ENCODE results near the gene CLRN3. TPM values are rescaled to one million over a fixed set of nuclear protein-coding genes. Genes with fewer than 3 reads are reported as not detected.

Gene CLRN3
- total and polyA plus RNA-seq, 4 donors: 0.17 to 0.36 (median 0.19) TPM

DNA sequence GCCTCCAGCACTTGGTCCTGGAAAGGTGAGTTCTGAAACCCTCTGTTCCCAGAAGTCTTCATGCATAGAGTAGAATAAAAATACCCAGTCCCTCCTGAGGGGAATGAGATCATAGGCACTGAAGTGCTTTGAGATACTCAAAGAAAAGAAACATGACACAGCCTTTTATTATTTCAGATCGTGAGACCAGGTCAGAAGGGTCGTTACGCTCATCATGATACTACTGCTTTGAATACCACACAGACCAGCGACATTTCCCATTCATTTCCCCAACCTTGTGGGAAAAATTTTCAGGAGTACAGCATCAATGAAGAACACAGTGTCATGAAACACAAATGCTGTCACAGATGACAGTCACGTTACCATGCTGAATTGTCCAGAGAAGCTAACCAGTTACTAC lies 15.0 kb downstream of the CLRN3 start:
- Histone ChIP-seq H3K27ac (ENCODE audit: low read depth, low read length) (no peak overlapping the region), H3K9me3 (ENCODE audit: control insufficient read depth, insufficient read depth, low read length) (no peaks in the 10 kb centered on the region), H3K27me3 (ENCODE audit: control insufficient read depth, insufficient read depth, low read length) (no peaks in the 10 kb centered on the region), H3K4me3 (ENCODE audit: low read depth, low read length) (no peak overlapping the region), H3K36me3 (ENCODE audit: control insufficient read depth, insufficient read depth, low read length) (no peaks in the 10 kb centered on the region), H3K4me1 (ENCODE audit: control insufficient read depth, insufficient read depth, low read length) (peaks cover 6% of the 10 kb centered on the region)
- 58% methylated on average over 5 of the region's 5 CpGs for WGBS (ENCODE audit: insufficient coverage)
- no peak for DNase-seq (ENCODE audit: low read depth in 4 of 6, low spot score in 6 of 6)

DNA sequence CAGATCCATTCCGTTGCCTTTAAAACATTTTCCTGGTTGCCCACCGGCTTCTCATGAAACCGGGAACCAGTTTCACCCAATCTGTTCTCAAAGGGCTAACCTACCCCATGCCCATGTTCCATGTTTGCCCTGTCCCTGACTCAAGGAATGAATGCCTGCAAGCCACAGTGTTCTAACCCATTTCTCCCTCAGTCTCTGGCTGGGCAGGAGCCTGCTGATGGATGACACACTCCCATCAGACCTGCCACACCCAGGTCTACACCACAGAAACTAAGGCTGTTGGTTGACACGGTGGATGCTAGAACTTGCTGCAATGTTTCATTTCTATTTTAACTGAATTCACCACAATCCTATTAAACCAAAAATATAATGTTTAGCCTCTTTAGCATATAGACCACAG lies 15.6 kb downstream of the CLRN3 start:
- Histone ChIP-seq H3K4me1 (ENCODE audit: control insufficient read depth, insufficient read depth, low read length) (peaks cover 10% of the 10 kb centered on the region), H3K9me3 (ENCODE audit: control insufficient read depth, insufficient read depth, low read length) (no peaks in the 10 kb centered on the region), H3K27me3 (ENCODE audit: control insufficient read depth, insufficient read depth, low read length) (no peaks in the 10 kb centered on the region), H3K4me3 (ENCODE audit: low read depth, low read length) (no peak overlapping the region), H3K27ac (ENCODE audit: low read depth, low read length) (no peak overlapping the region), H3K36me3 (ENCODE audit: control insufficient read depth, insufficient read depth, low read length) (no peaks in the 10 kb centered on the region)
- 100% methylated on average over 3 of the region's 4 CpGs for WGBS (ENCODE audit: insufficient coverage)
- DNase-seq (ENCODE audit: low read depth in 4 of 6, low spot score in 6 of 6): no peak

DNA sequence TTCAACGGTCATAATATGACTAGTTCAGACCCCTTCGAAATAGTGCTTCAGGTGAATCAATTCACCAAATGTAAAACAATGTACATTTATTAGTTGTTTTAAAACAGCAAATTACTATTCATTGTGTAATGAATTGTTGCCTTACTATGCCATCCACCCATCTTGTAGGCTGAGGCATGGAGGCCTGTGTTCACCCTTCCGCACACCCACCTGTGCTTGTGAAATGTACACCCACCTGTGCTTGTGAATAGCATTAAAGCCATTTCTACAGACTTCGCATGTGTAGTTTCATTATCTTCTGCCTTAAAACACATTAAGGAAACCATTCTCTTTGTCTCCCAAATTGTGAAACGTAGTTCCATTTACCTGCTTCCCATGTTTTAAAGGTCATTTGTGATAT lies 16.8 kb downstream of the CLRN3 start:
- Histone ChIP-seq H3K36me3 (ENCODE audit: control insufficient read depth, insufficient read depth, low read length) (no peaks in the 10 kb centered on the region), H3K9me3 (ENCODE audit: control insufficient read depth, insufficient read depth, low read length) (no peaks in the 10 kb centered on the region), H3K27me3 (ENCODE audit: control insufficient read depth, insufficient read depth, low read length) (no peaks in the 10 kb centered on the region), H3K4me1 (ENCODE audit: control insufficient read depth, insufficient read depth, low read length) (peaks cover 13% of the 10 kb centered on the region), H3K4me3 (ENCODE audit: low read depth, low read length) (no peak overlapping the region), H3K27ac (ENCODE audit: low read depth, low read length) (no peak overlapping the region)
- peak in 1 of 6 donors; percentile 14 for DNase-seq (ENCODE audit: low read depth in 4 of 6, low spot score in 6 of 6)
- 100% methylated on average over 1 of the region's 5 CpGs for WGBS (ENCODE audit: insufficient coverage)

DNA sequence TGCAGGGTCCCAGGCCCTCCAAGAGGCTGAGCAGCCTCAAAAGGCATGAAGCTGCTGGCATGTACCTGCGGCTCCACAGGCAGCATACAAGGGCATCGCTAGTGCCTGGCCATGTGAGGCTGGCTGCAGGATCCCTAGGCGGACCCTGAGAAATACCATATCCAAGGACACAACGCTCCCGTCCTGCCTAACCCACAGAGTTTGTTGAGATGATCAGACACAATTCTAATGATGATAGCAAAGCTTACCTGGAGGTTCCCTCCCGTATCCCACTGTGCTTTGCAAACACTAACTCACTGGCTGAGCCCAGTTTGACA lies 17.3 kb downstream of the CLRN3 start:
- Histone ChIP-seq H3K4me1 (ENCODE audit: control insufficient read depth, insufficient read depth, low read length) (peaks cover 13% of the 10 kb centered on the region), H3K9me3 (ENCODE audit: control insufficient read depth, insufficient read depth, low read length) (no peaks in the 10 kb centered on the region), H3K36me3 (ENCODE audit: control insufficient read depth, insufficient read depth, low read length) (no peaks in the 10 kb centered on the region), H3K27me3 (ENCODE audit: control insufficient read depth, insufficient read depth, low read length) (no peaks in the 10 kb centered on the region), H3K4me3 (ENCODE audit: low read depth, low read length) (no peak overlapping the region), H3K27ac (ENCODE audit: low read depth, low read length) (no peak overlapping the region)
- 90% methylated on average over 5 of the region's 6 CpGs for WGBS (ENCODE audit: insufficient coverage)
- DNase-seq (ENCODE audit: low read depth in 4 of 6, low spot score in 6 of 6): no peak

DNA sequence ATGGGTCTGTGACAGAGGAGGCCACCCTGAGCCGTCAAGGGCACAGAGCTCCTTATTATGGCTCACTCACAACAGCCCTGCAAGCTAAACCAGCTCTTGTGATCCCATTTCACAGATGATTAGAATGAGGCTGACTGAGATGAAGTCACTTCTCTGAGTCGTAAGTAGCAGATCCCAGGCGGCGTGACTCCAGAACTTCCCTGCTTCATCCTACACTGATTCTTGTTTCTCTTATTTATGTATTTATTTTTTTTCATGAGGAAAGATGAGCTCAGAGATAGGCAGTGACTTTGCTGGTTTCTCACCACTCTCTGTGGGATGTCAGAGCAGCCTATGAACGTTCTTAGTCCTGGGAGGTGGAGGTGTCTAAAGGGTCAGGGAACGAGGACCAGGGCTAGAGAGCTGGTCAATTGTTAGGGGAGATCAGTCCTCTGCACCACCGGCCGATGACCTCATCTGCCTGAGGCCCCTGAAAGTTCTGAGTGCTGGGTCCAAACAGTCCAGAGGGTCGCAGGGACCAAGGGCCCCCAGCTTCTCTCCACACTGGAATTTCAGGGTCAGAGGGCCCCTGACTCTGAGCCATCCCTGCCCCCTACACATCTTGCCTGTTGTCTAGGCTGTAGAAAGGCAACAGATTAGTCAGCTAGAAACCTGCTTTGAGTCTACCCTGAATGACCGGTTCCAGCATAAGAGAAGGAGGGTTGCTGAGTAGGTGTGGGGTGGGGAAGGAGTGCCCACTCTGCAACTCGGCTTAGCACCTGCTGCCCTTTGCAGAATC lies 17.9 kb downstream of the CLRN3 start:
- no peak for DNase-seq (ENCODE audit: low read depth in 4 of 6, low spot score in 6 of 6)
- Histone ChIP-seq H3K9me3 (ENCODE audit: control insufficient read depth, insufficient read depth, low read length) (no peaks in the 10 kb centered on the region), H3K36me3 (ENCODE audit: control insufficient read depth, insufficient read depth, low read length) (no peaks in the 10 kb centered on the region), H3K4me1 (ENCODE audit: control insufficient read depth, insufficient read depth, low read length) (peaks cover 13% of the 10 kb centered on the region), H3K27me3 (ENCODE audit: control insufficient read depth, insufficient read depth, low read length) (no peaks in the 10 kb centered on the region), H3K27ac (ENCODE audit: low read depth, low read length) (no peak overlapping the region), H3K4me3 (ENCODE audit: low read depth, low read length) (no peak overlapping the region)
- WGBS (ENCODE audit: insufficient coverage): 78% methylated on average over 6 of the region's 11 CpGs

DNA sequence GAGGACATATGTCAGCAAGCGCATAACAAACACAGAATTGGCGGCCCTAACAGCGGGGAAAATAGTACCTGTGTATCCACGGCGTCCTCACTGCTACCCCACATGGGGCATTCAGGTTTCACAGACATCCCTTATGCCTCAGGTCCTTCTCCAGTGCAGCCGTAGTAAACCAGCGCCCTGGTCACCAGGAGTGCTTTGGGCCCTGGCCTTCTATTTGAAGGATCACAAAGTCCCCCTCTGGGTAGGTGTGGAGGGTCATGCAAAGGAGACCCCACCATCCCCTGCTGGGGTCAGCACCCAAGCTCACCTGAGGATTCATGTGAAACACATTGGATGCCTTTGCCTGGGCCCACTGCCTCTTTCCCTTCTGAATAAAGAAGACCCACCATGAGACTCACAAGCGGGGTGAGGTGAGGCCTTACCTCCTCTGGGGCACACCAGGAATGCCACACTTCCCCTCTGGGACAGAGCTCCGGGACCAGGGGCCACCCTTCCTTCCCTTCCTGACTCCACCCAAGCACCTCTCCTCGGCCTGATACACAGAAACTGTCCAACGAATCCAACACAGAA lies 18.8 kb downstream of the CLRN3 start:
- 95% methylated on average over 9 of the region's 11 CpGs for WGBS (ENCODE audit: insufficient coverage)
- no peak for DNase-seq (ENCODE audit: low read depth in 4 of 6, low spot score in 6 of 6)
- Histone ChIP-seq H3K27me3 (ENCODE audit: control insufficient read depth, insufficient read depth, low read length) (no peaks in the 10 kb centered on the region), H3K4me3 (ENCODE audit: low read depth, low read length) (no peak overlapping the region), H3K36me3 (ENCODE audit: control insufficient read depth, insufficient read depth, low read length) (no peaks in the 10 kb centered on the region), H3K27ac (ENCODE audit: low read depth, low read length) (no peak overlapping the region), H3K4me1 (ENCODE audit: control insufficient read depth, insufficient read depth, low read length) (peaks cover 13% of the 10 kb centered on the region), H3K9me3 (ENCODE audit: control insufficient read depth, insufficient read depth, low read length) (no peaks in the 10 kb centered on the region)

DNA sequence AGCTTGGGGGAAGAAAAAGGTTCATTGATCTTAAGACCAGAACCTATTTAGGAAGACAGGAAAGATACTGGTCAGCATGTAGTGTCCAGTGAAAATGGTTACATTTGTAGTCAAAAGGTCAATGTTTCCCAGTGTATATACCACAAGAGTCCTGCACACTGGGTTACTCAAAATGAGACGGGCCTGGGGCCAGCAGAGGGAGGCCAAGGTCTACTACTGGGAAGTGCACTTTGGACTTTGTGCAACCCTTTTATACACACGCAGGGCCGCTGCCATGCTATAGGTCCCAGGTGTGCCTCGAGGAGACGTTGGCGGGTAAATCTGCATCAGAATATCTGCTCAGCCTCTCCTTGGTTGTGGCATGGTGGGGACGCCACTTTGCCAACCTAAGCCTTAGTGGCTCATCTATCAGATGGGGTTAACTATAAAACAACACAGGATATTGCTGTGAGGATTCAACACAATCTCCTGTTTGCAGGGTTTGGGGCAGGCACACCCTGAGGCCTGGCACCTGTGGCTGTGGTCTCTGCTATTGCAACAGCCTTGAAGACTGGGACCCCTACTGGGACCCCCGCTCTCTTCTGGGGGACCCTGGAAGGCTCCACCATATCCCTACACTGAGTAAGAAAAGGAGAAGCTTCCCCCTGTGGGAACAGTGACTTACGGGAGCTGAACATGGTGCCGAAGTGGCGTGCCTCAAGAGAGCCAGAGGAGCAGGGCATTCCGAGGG lies 19.7 kb downstream of the CLRN3 start:
- H3K27ac ChIP-seq (ENCODE audit: low read depth, low read length): no peak overlapping the region
- no peak for DNase-seq (ENCODE audit: low read depth in 4 of 6, low spot score in 6 of 6)
- H3K9me3 ChIP-seq (ENCODE audit: control insufficient read depth, insufficient read depth, low read length): no peaks in the 10 kb centered on the region
- peaks cover 13% of the 10 kb centered on the region for H3K4me1 ChIP-seq (ENCODE audit: control insufficient read depth, insufficient read depth, low read length)
- H3K4me3 ChIP-seq (ENCODE audit: low read depth, low read length): no peak overlapping the region
- H3K27me3 ChIP-seq (ENCODE audit: control insufficient read depth, insufficient read depth, low read length): no peaks in the 10 kb centered on the region
- H3K36me3 ChIP-seq (ENCODE audit: control insufficient read depth, insufficient read depth, low read length): no peaks in the 10 kb centered on the region
- 91% methylated on average over 9 of the region's 12 CpGs for WGBS (ENCODE audit: insufficient coverage)

DNA sequence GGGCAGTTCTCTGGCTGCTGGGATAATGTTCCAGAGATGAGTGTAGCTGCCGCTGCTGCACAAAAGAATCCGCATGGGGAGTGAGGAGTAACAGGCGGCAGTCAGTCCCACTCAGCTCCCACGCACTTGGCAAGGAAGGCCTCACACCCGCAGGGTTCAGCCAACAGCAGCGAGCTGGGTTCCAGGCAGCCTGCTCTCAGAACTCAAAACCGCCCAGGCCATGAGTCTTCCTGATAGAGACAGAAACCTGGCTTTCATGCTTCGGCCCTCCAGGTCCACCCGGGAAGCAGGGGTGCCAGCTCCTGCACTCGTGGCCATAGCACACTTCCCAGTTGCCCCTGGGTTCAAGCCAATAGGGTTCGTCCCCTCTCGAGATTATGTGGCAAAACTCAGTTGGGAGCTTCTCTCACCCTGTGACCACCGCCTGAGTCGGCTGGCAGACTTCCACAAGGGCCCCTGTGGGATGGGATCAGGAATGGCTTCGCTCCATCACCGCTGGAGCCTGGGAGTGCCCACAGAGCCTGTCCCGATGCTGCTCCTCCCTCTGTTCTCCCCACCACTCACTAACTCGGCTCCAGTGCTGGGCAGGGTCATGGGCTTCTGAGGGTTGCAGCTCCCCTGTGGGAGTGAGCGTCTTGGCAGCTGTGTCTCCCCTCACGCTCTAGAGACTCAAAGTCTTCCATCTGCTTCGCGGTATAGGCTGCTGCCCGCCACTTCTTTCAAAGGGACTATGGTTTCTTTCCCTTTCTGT lies 20.6 kb downstream of the CLRN3 start:
- Histone ChIP-seq H3K9me3 (ENCODE audit: control insufficient read depth, insufficient read depth, low read length) (no peaks in the 10 kb centered on the region), H3K27ac (ENCODE audit: low read depth, low read length) (no peak overlapping the region), H3K36me3 (ENCODE audit: control insufficient read depth, insufficient read depth, low read length) (no peaks in the 10 kb centered on the region), H3K4me1 (ENCODE audit: control insufficient read depth, insufficient read depth, low read length) (peaks cover 13% of the 10 kb centered on the region), H3K27me3 (ENCODE audit: control insufficient read depth, insufficient read depth, low read length) (no peaks in the 10 kb centered on the region), H3K4me3 (ENCODE audit: low read depth, low read length) (no peak overlapping the region)
- 80% methylated on average over 18 of the region's 23 CpGs for WGBS (ENCODE audit: insufficient coverage)
- no peak for DNase-seq (ENCODE audit: low read depth in 4 of 6, low spot score in 6 of 6)

DNA sequence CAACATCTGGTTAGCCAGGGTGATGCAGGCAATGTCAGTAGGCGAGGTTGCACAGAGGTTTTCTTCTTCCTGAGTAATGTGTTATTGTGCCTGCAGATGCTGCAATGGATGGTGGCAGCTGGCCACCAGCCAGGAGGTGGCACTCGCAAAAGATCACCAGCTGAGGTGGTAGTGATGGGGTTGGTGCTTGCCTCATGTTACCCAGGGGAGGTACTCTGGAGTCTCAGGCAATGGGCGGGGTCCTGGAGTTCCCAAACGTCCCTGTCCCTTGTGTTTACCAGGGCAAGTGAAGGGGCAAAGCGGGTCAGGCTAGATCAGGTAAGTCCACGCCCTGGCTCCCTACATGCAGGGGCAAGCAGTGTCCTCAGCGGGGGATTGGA lies 21.1 kb downstream of the CLRN3 start:
- no peak for DNase-seq (ENCODE audit: low read depth in 4 of 6, low spot score in 6 of 6)
- no peaks in the 10 kb centered on the region for H3K27me3 ChIP-seq (ENCODE audit: control insufficient read depth, insufficient read depth, low read length)
- WGBS (ENCODE audit: insufficient coverage): 76% methylated on average over 7 of the region's 7 CpGs
- H3K4me1 ChIP-seq (ENCODE audit: control insufficient read depth, insufficient read depth, low read length): peaks cover 13% of the 10 kb centered on the region
- H3K27ac ChIP-seq (ENCODE audit: low read depth, low read length): no peak overlapping the region
- H3K9me3 ChIP-seq (ENCODE audit: control insufficient read depth, insufficient read depth, low read length): no peaks in the 10 kb centered on the region
- no peak overlapping the region for H3K4me3 ChIP-seq (ENCODE audit: low read depth, low read length)
- no peaks in the 10 kb centered on the region for H3K36me3 ChIP-seq (ENCODE audit: control insufficient read depth, insufficient read depth, low read length)

Data from spinal cord (tissue), 10 donors.